Measurements from ENCODE around the gene SUMF2. TPM values are rescaled to one million over a fixed set of nuclear protein-coding genes. Genes with fewer than 3 reads are reported as not detected.
"Not testable (repeated sequence)": the region's sequence is repeated elsewhere in the genome, so short reads cannot be mapped to it uniquely, and the experiment has no call there.

The SUMF2 gene
- total RNA-seq (ENCODE audit: insufficient read depth, low replicate concordance): 104 TPM

DNA sequence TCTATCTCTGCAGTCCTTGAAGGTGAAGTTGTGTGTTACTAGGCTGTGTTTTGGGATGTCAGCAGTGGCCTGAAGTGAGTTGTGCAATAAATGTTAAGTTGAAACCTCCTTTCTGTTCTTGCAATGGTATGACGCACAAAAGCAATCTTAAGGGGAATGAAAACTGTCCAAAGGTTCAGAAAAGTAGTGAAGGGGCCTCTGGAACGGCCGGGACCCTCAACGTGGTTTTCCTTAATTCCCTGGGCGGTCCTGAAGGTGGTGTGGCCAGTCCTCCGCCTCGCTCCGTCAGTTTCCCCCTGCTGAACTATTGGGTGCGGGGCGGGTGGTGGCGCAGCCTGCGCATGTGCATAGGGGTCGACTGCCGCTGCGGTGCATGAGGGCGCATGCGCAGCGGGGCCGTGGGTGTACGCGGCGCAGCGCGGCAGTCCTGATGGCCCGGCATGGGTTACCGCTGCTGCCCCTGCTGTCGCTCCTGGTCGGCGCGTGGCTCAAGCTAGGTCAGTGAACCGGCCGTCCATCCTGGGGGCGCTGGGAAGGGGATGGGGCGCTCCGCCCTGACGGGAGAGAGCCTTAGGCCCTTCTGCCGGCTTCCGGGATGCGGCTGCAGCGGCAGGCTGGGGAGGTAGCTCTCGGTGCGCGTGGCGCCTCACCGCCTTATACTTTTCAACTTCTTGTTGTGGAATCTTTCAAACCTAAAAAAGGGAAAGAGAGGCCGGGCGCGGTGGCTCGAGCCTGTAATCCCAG, at the start of gene SUMF2:
Gene SUMF2, plus strand, starts transcription at position 405 of the 744 bp plus-strand sequence. Its CDS starts 26 bp downstream, at position 431.
- peak; percentile 96 for DNase-seq (ENCODE audit: low spot score)

- DNase-seq (ENCODE audit: low spot score): not testable (repeated sequence)
Measured at GRCh38 chr7:56017015-56017414, 47.1 kb upstream of the SUMF2 start.

- DNase-seq (ENCODE audit: low spot score): no peak
Measured at GRCh38 chr7:56019501-56019900, 44.6 kb upstream of the SUMF2 start.

GRCh38 chr7:56023500-56023899, 40.6 kb upstream of the SUMF2 start:
- DNase-seq (ENCODE audit: low spot score): no peak

DNA sequence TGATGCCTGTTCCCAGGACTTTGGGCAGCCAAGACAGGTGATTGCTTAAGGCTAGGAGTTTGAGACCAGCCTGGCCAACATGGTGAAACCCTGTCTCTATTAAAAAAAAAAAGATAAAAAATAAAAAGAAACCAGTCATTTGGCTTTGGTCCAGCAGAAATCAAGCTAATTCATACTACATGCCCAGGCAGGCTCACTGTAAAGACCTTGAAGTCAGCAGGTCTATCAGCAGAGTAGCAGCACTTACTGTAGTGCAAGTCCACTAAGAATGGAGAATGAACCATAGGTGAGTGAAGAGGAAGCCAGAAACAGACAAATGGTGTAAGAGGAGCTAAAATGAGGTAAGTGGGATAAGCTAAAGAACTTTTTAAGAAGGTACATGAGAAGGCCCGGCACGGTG, 37.5 kb upstream of the SUMF2 start:
- DNase-seq (ENCODE audit: low spot score): peak; percentile 30

DNA sequence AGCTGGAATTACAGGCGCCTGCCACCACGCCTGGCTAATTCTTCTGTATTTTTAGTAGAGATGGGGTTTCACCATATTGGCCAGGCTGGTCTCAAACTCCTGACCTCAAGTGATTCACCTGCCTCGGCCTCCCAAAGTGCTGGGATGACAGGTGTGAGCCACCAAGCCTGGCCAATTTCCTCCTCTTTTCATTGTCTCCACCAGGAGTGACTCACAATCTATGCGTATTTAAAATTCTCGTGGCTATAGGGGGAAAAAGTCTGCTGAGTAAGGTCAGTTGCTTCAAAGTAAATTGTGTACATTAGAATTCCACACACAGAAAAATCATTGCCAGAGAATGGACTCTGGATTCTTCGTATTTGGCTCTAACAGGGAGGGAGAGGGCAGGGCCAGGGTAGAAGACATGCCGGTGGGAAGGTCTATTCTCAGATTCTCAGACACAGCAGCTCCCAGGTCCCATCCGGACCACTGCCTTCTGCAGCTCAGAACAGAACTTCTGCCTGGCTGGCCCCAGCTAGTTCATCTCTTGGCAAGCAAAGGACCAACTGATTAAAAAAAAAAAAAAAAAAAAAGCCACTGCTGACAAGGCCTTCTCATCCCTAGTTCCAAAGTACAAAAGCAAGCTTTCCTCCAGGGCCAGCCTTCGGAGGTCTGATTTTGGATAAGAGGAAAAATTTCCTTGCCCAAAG, 35.0 kb upstream of the SUMF2 start:
- DNase-seq (ENCODE audit: low spot score): no peak

DNA sequence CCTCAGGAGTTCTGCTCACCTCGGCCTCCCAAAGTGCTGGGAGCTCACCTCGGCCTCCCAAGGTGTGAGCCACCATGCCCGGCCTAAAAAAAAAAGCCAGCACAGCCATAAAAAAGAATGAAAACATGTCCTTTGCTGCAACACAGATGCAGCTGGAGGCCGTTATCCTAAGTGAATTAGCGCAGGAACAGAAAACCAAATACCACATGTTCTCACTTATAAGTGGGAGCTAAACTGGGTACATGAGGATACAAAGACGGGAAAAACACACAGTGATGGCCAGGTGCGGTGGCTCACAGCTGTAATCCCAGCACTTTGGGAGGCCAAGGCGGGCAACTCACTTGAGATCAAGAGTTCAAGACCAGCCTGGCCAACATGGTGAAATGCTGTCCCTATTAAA, 33.7 kb upstream of the SUMF2 start:
- DNase-seq (ENCODE audit: low spot score): no peak

DNA sequence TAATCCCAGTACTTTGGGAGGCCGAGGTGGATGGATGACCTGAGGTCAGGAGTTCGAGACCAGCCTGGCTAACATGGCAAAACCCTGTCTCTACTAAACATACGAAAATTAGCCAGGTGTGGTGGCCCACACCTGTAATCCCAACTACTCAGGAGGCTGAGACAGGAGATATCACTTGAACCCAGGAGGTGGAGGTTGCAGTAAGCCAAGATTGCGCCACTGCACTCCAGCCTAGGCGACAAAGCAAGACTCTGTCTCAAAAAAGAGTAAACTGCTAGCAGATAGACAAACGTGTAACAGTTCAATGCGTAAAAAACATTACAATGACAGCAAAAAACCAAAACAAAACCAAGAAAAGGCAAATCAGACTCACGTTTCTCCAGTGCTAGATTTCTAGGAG, 32.5 kb upstream of the SUMF2 start:
- not testable (repeated sequence) for DNase-seq (ENCODE audit: low spot score)

- DNase-seq (ENCODE audit: low spot score): not testable (repeated sequence)
Measured at GRCh38 chr7:56032578-56032977, 31.5 kb upstream of the SUMF2 start.

GRCh38 chr7:56033671-56034432, 30.2 kb upstream of the SUMF2 start:
- DNase-seq (ENCODE audit: low spot score): peak; percentile 88

DNA sequence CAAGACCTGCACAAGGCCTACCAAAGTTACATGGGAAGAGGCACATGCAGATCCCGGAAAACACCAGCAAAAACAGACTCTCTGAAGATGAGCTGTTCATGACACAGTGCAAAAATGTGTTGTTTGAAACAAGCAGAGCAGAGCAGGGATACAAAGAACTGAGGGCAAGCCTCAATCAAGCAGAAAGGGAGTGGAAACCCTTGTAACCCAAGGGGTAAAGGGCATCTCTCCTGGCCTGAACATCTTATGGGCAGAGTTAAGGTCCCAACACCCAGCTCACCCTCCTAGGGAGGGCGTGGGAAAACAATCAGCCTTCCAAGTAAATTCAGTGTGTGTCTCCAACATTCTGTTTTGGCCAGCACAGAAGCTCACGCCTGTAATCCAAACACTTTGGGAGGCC, 23.4 kb upstream of the SUMF2 start:
- no peak for DNase-seq (ENCODE audit: low spot score)

DNA sequence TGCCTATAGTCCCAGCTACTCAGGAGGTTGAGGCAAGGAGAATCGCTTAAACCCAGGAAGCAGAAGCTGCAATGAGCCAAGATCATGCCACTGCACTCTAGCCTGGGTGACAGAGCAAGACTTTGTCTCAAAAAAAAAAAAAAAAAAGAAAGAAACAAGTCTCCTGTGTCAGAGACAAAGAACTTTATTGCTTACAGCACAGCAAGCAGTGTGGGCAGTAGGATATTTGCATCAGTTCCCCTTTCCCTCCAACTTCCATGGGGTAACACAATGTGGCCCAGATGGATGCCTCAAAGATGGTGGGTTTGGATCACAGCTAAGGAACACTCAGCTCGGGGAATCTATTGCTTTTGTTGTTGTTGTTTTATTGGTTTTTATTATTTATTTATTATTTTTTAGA, 18.3 kb upstream of the SUMF2 start:
- DNase-seq (ENCODE audit: low spot score): not testable (repeated sequence)

- DNase-seq (ENCODE audit: low spot score): peak; percentile 88
Measured at GRCh38 chr7:56046721-56047445, 17.2 kb upstream of the SUMF2 start.

- not testable (repeated sequence) for DNase-seq (ENCODE audit: low spot score)
Measured at GRCh38 chr7:56047446-56048116, 16.5 kb upstream of the SUMF2 start.

GRCh38 chr7:56048245-56048644, 15.8 kb upstream of the SUMF2 start:
- peak; percentile 40 for DNase-seq (ENCODE audit: low spot score)

- not testable (repeated sequence) for DNase-seq (ENCODE audit: low spot score)
Measured at GRCh38 chr7:56048763-56049162, 15.3 kb upstream of the SUMF2 start.

DNA sequence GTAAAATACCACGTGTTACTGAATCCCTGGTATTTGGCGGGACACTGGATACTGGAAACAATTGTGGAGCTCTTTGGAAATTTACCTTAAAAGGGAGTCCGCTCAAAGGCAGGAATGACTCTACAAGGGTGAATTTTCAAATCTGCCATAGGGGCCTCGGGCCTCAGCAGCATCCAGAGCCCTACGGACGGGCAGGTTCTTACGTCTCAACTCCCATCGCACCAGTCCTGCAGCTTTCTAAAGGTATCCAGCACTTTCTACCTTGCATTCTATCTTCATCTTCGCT, 13.1 kb upstream of the SUMF2 start:
- no peak for DNase-seq (ENCODE audit: low spot score)

GRCh38 chr7:56051339-56052191, 12.5 kb upstream of the SUMF2 start, which contains the start of the genes CCT6A and PSPH:
TSS of gene CCT6A (plus strand) at chr7:56051765. CDS start at chr7:56051849, 84 bp downstream.
TSS of gene PSPH (minus strand) at chr7:56051444. CDS start at chr7:56021212, 30,232 bp downstream.
- peak; percentile 99 for DNase-seq (ENCODE audit: low spot score)

GRCh38 chr7:56053379-56053778, 10.7 kb upstream of the SUMF2 start:
- no peak for DNase-seq (ENCODE audit: low spot score)

- DNase-seq (ENCODE audit: low spot score): no peak
Measured at GRCh38 chr7:56053993-56054392, 10.1 kb upstream of the SUMF2 start.

All from umbilical cord (tissue), 2 donors.